HCT116 (cell line): Measurements from ENCODE around the gene NFS1. TPM values are rescaled to one million over a fixed set of nuclear protein-coding genes. Genes with fewer than 3 reads are reported as not detected.

Experiments used
- ATAC-seq: fragments of 200-7000 bp; cut with Tn5 transposase; 2 replicates; pipeline ENCODE4 v1.9.1; 2020; ENCODE audit warnings: mild to moderate bottlenecking, moderate library complexity
- BruUV-seq: library from RNA; stranded (reverse); fragments of 400-500 nt; replicated peaks from 2 replicates; lab custom pipeline; 2021; lab: Mats Ljungman, UMichigan
- CTCF ChIA-PET: fragments of 300-600 bp; sonication (Branson Sonifier 250); formaldehyde crosslinking; loops from one replicate; lab custom pipeline; 2021; ENCODE audit warnings: antibody characterized with exemption; lab: Charles Lee
- POLR2A ChIA-PET: fragments of 300-600, 350-600 bp; sonication (Branson Sonifier 250); formaldehyde crosslinking; loops from one replicate; lab custom pipeline; 2021; ENCODE audit warnings: antibody characterized with exemption; lab: Charles Lee
- RAD21 ChIA-PET, 2 experiments: fragments of 300-600 bp; sonication (Branson Sonifier 250); formaldehyde crosslinking; loops; one replicate each; lab custom pipeline; 2023; ENCODE audit warnings: low total read pairs in 2 of 2; ENCODE audit not compliant: uncharacterized antibody in 2 of 2, unreplicated experiment in 2 of 2, low non-redundant PET in 1 of 2; lab: Charles Lee
- DNase-seq: peaks from one replicate; pipeline ENCODE4 v3.0.0-alpha.2; 2010; ENCODE audit warnings: low read depth, low spot score
- H2AFZ ChIP-seq: fragments of 200-600 bp; shearing (Covaris generic), sonication (generic); 2 replicates; pipeline ENCODE4 v1.6.1; 2017; ENCODE audit warnings: low read depth, mixed run types, mixed read lengths, antibody characterized with exemption, low read length; ENCODE audit not compliant: poor library complexity, severe bottlenecking
- H3K27ac ChIP-seq: 2 replicates; pipeline ENCODE4 v1.5.1; 2012; ENCODE audit warnings: low read depth, low read length
- H3K27me3 ChIP-seq: fragments of 200-600 bp; sonication (generic); 2 replicates; pipeline ENCODE4 v1.6.1; 2016; ENCODE audit warnings: mixed run types, low read length, mixed read lengths; ENCODE audit not compliant: insufficient read depth
- H3K36me3 ChIP-seq, 2 experiments: fragments of 200-500 bp in 1 of 2; fragments of 200-600 bp in 1 of 2; sonication (Bioruptor generic) in 1 of 2; sonication (generic) in 1 of 2; 2 replicates each; pipeline versions ENCODE4 v1.5.1 to v1.6.1; 2014 to 2016; ENCODE audit warnings: low read length in 2 of 2, inconsistent platforms in 1 of 2, mixed read lengths in 1 of 2, mixed run types in 1 of 2; ENCODE audit not compliant: insufficient read depth in 2 of 2, control insufficient read depth in 1 of 2
- H3K4me1 ChIP-seq, 2 experiments: fragments of 200-600 bp in 1 of 2; sonication (generic) in 1 of 2; 2 replicates each; pipeline versions ENCODE4 v1.5.1 to v1.6.1; 2012 to 2017; ENCODE audit warnings: low read length in 2 of 2, inconsistent platforms in 1 of 2, mild to moderate bottlenecking in 1 of 2, mixed read lengths in 1 of 2, mixed run types in 1 of 2, moderate library complexity in 1 of 2; ENCODE audit not compliant: insufficient read depth in 2 of 2, control insufficient read depth in 1 of 2
- H3K4me2 ChIP-seq: fragments of 200-600 bp; sonication (generic); 2 replicates; pipeline ENCODE4 v1.6.1; 2017; ENCODE audit warnings: mixed run types, low read length, mixed read lengths
- H3K4me3 ChIP-seq, 2 experiments: fragments of 200-600 bp in 1 of 2; sonication (generic) in 1 of 2; replicated peaks in 1 of 2; 2 replicates each; pipeline ENCODE4 v1.5.1; 2011 to 2016; ENCODE audit warnings: low read length in 2 of 2, control low read depth in 1 of 2, low read depth in 1 of 2, mild to moderate bottlenecking in 1 of 2, mixed read lengths in 1 of 2, mixed run types in 1 of 2
- H3K79me2 ChIP-seq: fragments of 200-600 bp; sonication (generic); 2 replicates; pipeline ENCODE4 v1.6.1; 2017; ENCODE audit warnings: mild to moderate bottlenecking, mixed run types, low read length, moderate library complexity, mixed read lengths; ENCODE audit not compliant: insufficient read depth
- H3K9ac ChIP-seq: fragments of 200-600 bp; sonication (generic); 2 replicates; pipeline ENCODE4 v1.6.1; 2016; ENCODE audit warnings: low read length, mixed read lengths
- H3K9me2 ChIP-seq: fragments of 200-600 bp; sonication (generic), shearing (Covaris generic); 2 replicates; pipeline ENCODE4 v1.6.1; 2017; ENCODE audit warnings: mixed run types, mild to moderate bottlenecking, moderate library complexity; ENCODE audit not compliant: insufficient read depth
- H3K9me3 ChIP-seq, 2 experiments: fragments of 200-500 bp in 1 of 2; fragments of 200-600 bp in 1 of 2; sonication (Bioruptor generic) in 1 of 2; sonication (generic) in 1 of 2; 2 replicates each; pipeline ENCODE4 v1.6.1; 2014 to 2017; ENCODE audit warnings: low read length in 2 of 2, mixed read lengths in 2 of 2, inconsistent platforms in 1 of 2, low read depth in 1 of 2, mild to moderate bottlenecking in 1 of 2, mixed run types in 1 of 2, moderate library complexity in 1 of 2; ENCODE audit not compliant: control insufficient read depth in 1 of 2, insufficient read depth in 1 of 2
- H4K20me1 ChIP-seq: fragments of 200-600 bp; sonication (generic), shearing (Covaris generic); 2 replicates; pipeline ENCODE4 v1.6.1; 2017; ENCODE audit warnings: mixed run types, mild to moderate bottlenecking, moderate library complexity; ENCODE audit not compliant: insufficient read depth
- CEBPB ChIP-seq: IDR thresholded peaks from 2 replicates; pipeline ENCODE4 v1.6.1; 2012; ENCODE audit warnings: low read depth
- EGR1 ChIP-seq: IDR thresholded peaks from 2 replicates; pipeline ENCODE4 v1.6.1; 2012; ENCODE audit warnings: low read depth
- ELF1 ChIP-seq: IDR thresholded peaks from 2 replicates; pipeline ENCODE4 v1.6.1; 2012; ENCODE audit warnings: low read depth, borderline replicate concordance
- EZH2phosphoT487 ChIP-seq: fragments of 200-600 bp; IDR thresholded peaks from 2 replicates; pipeline ENCODE4 v1.6.1; 2018; ENCODE audit warnings: antibody characterized with exemption, borderline replicate concordance
- POLR2A ChIP-seq: IDR thresholded peaks from 2 replicates; pipeline ENCODE4 v1.7.0; 2011; ENCODE audit warnings: borderline replicate concordance; ENCODE audit not compliant: insufficient read depth, insufficient read length; ENCODE audit errors: extremely low read depth
- POLR2AphosphoS5 ChIP-seq: IDR thresholded peaks from 2 replicates; pipeline ENCODE4 v1.6.1; 2011; ENCODE audit warnings: mild to moderate bottlenecking, low read depth, low read length, moderate library complexity
- TCF7L2 ChIP-seq: IDR thresholded peaks from 2 replicates; pipeline ENCODE4 v1.7.0; 2011; ENCODE audit warnings: borderline replicate concordance, inconsistent platforms; ENCODE audit not compliant: insufficient read depth, insufficient read length; ENCODE audit errors: extremely low read depth
- YY1 ChIP-seq: IDR thresholded peaks from 2 replicates; pipeline ENCODE4 v1.6.1; 2011; ENCODE audit warnings: low read length, low read depth, moderate library complexity, mild to moderate bottlenecking; ENCODE audit not compliant: insufficient replicate concordance; ENCODE audit errors: extremely low read depth
- ZNF274 ChIP-seq: fragments of 200-500 bp; sonication (Bioruptor generic); IDR thresholded peaks from 2 replicates; pipeline ENCODE4 v1.6.1; 2014; ENCODE audit warnings: mild to moderate bottlenecking, low read depth, low read length, inconsistent platforms
- intact Hi-C: fragments of 100-400 bp; cut with micrococcal nuclease; formaldehyde crosslinking; loops from 2 replicates; pipeline ENCODE4 v1.10.0; 2022
- total RNA-seq: library from RNA; stranded (reverse); gene quantifications from one replicate; pipeline ENCODE4 v1.2.1, GENCODE V29; 2021; ENCODE audit not compliant: unreplicated experiment
- TF ChIP-seq, protein P1 (sequence below): IDR thresholded peaks from 2 replicates; pipeline ENCODE4 v1.6.1; 2011; ENCODE audit warnings: mild to moderate bottlenecking, low read length, moderate library complexity; ENCODE audit not compliant: insufficient replicate concordance; ENCODE audit errors: extremely low read depth
- TF ChIP-seq, protein P2 (sequence below): IDR thresholded peaks from 2 replicates; pipeline ENCODE4 v1.6.1; 2012
- TF ChIP-seq, protein P3 (sequence below), 3 experiments: fragments of 200-600 bp in 1 of 3; sonication (generic) in 1 of 3; IDR thresholded peaks in 2 of 3; conservative IDR thresholded peaks in 1 of 3; 2 replicates each; pipeline ENCODE4 v1.5.1; 2012 to 2017; ENCODE audit warnings: low read depth in 2 of 3, low read length in 2 of 3, antibody characterized with exemption in 1 of 3, borderline replicate concordance in 1 of 3, control low read depth in 1 of 3, mild to moderate bottlenecking in 1 of 3, mixed read lengths in 1 of 3, mixed run types in 1 of 3, moderate library complexity in 1 of 3; ENCODE audit not compliant: insufficient read depth in 1 of 3

The NFS1 gene
- total RNA-seq, 1 experiment from 2014 or later = 33.9 TPM

DNA sequence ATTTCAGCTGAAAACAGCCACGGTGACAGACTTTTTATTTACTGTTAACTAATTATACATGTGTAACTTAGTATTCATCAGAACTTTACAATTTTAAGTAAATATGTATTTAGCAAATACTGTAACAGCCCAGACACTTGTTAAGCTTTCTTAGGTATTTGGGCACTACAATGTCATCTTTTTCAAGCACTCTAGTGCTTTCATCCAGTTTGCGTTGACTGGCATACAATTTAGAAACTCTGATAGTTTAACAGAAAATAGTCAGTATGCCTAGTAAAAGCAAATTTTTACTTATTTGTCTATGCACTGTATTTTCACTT lies 32.3 kb upstream of the NFS1 start:
- H3K4me3 ChIP-seq = no peak overlapping the region
- H3K36me3 ChIP-seq = peaks cover 93 to 94% of the 10 kb centered on the region in 2 experiments
- no peaks in the 10 kb centered on the region for H3K27me3 ChIP-seq
- no peaks in the 10 kb centered on the region for H3K9me2 ChIP-seq
- RAD21 ChIA-PET = no interaction called here
- ATAC-seq (no peak), DNase-seq (no peak)
- TF ChIP-seq POLR2A (no peak), CEBPB (no peak), YY1 (no peak), EZH2phosphoT487 (no peak), ZNF274 (no peak), TCF7L2 (no peak), POLR2AphosphoS5 (no peak), EGR1 (no peak), ELF1 (no peak)
- TF ChIP-seq, protein P1, sequence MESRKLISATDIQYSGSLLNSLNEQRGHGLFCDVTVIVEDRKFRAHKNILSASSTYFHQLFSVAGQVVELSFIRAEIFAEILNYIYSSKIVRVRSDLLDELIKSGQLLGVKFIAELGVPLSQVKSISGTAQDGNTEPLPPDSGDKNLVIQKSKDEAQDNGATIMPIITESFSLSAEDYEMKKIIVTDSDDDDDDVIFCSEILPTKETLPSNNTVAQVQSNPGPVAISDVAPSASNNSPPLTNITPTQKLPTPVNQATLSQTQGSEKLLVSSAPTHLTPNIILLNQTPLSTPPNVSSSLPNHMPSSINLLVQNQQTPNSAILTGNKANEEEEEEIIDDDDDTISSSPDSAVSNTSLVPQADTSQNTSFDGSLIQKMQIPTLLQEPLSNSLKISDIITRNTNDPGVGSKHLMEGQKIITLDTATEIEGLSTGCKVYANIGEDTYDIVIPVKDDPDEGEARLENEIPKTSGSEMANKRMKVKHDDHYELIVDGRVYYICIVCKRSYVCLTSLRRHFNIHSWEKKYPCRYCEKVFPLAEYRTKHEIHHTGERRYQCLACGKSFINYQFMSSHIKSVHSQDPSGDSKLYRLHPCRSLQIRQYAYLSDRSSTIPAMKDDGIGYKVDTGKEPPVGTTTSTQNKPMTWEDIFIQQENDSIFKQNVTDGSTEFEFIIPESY = no peak
- TF ChIP-seq, protein P2, sequence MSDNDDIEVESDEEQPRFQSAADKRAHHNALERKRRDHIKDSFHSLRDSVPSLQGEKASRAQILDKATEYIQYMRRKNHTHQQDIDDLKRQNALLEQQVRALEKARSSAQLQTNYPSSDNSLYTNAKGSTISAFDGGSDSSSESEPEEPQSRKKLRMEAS = no peak
- TF ChIP-seq, protein P3, sequence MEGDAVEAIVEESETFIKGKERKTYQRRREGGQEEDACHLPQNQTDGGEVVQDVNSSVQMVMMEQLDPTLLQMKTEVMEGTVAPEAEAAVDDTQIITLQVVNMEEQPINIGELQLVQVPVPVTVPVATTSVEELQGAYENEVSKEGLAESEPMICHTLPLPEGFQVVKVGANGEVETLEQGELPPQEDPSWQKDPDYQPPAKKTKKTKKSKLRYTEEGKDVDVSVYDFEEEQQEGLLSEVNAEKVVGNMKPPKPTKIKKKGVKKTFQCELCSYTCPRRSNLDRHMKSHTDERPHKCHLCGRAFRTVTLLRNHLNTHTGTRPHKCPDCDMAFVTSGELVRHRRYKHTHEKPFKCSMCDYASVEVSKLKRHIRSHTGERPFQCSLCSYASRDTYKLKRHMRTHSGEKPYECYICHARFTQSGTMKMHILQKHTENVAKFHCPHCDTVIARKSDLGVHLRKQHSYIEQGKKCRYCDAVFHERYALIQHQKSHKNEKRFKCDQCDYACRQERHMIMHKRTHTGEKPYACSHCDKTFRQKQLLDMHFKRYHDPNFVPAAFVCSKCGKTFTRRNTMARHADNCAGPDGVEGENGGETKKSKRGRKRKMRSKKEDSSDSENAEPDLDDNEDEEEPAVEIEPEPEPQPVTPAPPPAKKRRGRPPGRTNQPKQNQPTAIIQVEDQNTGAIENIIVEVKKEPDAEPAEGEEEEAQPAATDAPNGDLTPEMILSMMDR (IDR thresholded peaks at IDR 0.05 in 2 of 3, conservative IDR thresholded peaks at IDR 0.05 in 1 of 3; ENCODE audit: borderline replicate concordance in 1 of 3, insufficient read depth in 1 of 3, low read depth in 2 of 3, low read length in 2 of 3) = no peak
- CTCF ChIA-PET = no interaction called here
- no peaks in the 10 kb centered on the region for H3K9me3 ChIP-seq
- H3K79me2 ChIP-seq = peaks cover 100% of the 10 kb centered on the region
- H4K20me1 ChIP-seq = peaks cover 71% of the 10 kb centered on the region
- no peak overlapping the region for H3K9ac ChIP-seq
- H2AFZ ChIP-seq = no peak overlapping the region
- H3K4me2 ChIP-seq = no peak overlapping the region
- no peak overlapping the region for H3K27ac ChIP-seq
- intact Hi-C loops = no loop called here
- POLR2A ChIA-PET = interaction anchor here (1.8 kb wide), 1 partner anchor 11 kb away, joined by 13 read pairs; the partner anchor contains the start of gene RBM39
- no TSS peak for BruUV-seq
- no peaks in the 10 kb centered on the region for H3K4me1 ChIP-seq
